Measurements from ENCODE around the gene SYPL1. TPM values are rescaled to one million over a fixed set of nuclear protein-coding genes. Genes with fewer than 3 reads are reported as not detected.

Gene SYPL1
- 66.1 and 67.6 TPM in 2 replicates for total RNA-seq

GRCh38 chr7:106112118-106112971, at the start of gene SYPL1:
Gene SYPL1 (minus strand): TSS chr7:106112312. CDS start chr7:106112208, 104 bp downstream.

Other genes with a start within 250 kb of the SYPL1 start
- gene ATXN7L1, start 235.7 kb downstream of the SYPL1 start, total RNA-seq, result 7.9 and 8.2 TPM in 2 replicates
- 4.0 and 5.9 TPM in 2 replicates for gene CDHR3, start 149.0 kb downstream of the SYPL1 start, total RNA-seq
- 95.3 and 127 TPM in 2 replicates for gene NAMPT, start 172.7 kb upstream of the SYPL1 start, total RNA-seq